H1 (cell line): ENCODE data around the gene CAPN9. TPM values are rescaled to one million over a fixed set of nuclear protein-coding genes. Genes with fewer than 3 reads are reported as not detected.

Experiments used
- CTCF ChIA-PET: fragments of 300-600 bp; sonication (Branson Sonifier 250); formaldehyde crosslinking; loops from one replicate; lab custom pipeline; 2021; ENCODE audit not compliant: partially characterized antibody; lab: Charles Lee
- POLR2A ChIA-PET: fragments of 300-600 bp; sonication (Branson Sonifier 250); formaldehyde crosslinking; loops from one replicate; lab custom pipeline; 2021; ENCODE audit warnings: inconsistent platforms; ENCODE audit not compliant: partially characterized antibody; lab: Charles Lee
- DNase-seq, 2 experiments: peaks; one replicate each; pipeline versions ENCODE4 v3.0.0 to v3.0.0-alpha.2; 2010 to 2022; ENCODE audit warnings: low spot score in 2 of 2, low read depth in 1 of 2, mixed read lengths in 1 of 2
- FAIRE-seq: peaks from 2 replicates; lab custom pipeline; 2011; peaks lifted over from hg19 to GRCh38; lab: Jason Lieb, UNC
- H2AFZ ChIP-seq: 2 replicates; pipeline ENCODE4 v1.8.1; 2012; ENCODE audit warnings: low read length, inconsistent platforms
- H2AK5ac ChIP-seq: 2 replicates; pipeline ENCODE4 v1.6.1; 2013; ENCODE audit warnings: low read depth, low read length
- H2BK120ac ChIP-seq: replicated peaks from 2 replicates; pipeline ENCODE3; 2013; ENCODE audit warnings: low read depth, low read length, inconsistent platforms
- H2BK12ac ChIP-seq: 2 replicates; pipeline ENCODE4 v1.6.1; 2013; ENCODE audit warnings: low read depth, low read length
- H2BK15ac ChIP-seq: 2 replicates; pipeline ENCODE4 v1.6.1; 2013; ENCODE audit warnings: low read length
- H2BK20ac ChIP-seq: 2 replicates; pipeline ENCODE4 v1.6.1; 2013; ENCODE audit warnings: low read length
- H2BK5ac ChIP-seq: 2 replicates; pipeline ENCODE4 v1.6.1; 2013; ENCODE audit warnings: low read depth, low read length
- H3K14ac ChIP-seq: 2 replicates; pipeline ENCODE4 v1.6.1; 2013; ENCODE audit warnings: inconsistent platforms; ENCODE audit not compliant: insufficient read length
- H3K18ac ChIP-seq: 2 replicates; pipeline ENCODE4 v1.6.1; 2013; ENCODE audit warnings: low read length; ENCODE audit errors: extremely low read depth
- H3K23ac ChIP-seq: 2 replicates; pipeline ENCODE4 v1.6.1; 2013; ENCODE audit warnings: inconsistent platforms; ENCODE audit not compliant: insufficient read length
- H3K23me2 ChIP-seq: 2 replicates; pipeline ENCODE4 v1.6.1; 2013; ENCODE audit warnings: low read depth, low read length
- H3K27ac ChIP-seq: 2 replicates; pipeline ENCODE4 v1.6.1; 2011; ENCODE audit warnings: low read depth, low read length, inconsistent platforms
- H3K27me3 ChIP-seq, 4 experiments: replicated peaks in 1 of 4; 1 replicate in 1 of 4; 2 replicates in 3 of 4; pipeline versions ENCODE4 v1.6.1 to v1.8.1; 2011 to 2013; ENCODE audit warnings: low read length in 3 of 4, mild to moderate bottlenecking in 3 of 4, inconsistent platforms in 2 of 4, mixed read lengths in 2 of 4, moderate library complexity in 1 of 4; ENCODE audit not compliant: control insufficient read depth in 3 of 4, insufficient read depth in 3 of 4; ENCODE audit errors: extremely low read depth in 1 of 4
- H3K36me3 ChIP-seq, 4 experiments: 2 replicates each; pipeline versions ENCODE4 v1.6.1 to v1.8.1; 2011 to 2013; ENCODE audit warnings: mild to moderate bottlenecking in 4 of 4, low read length in 3 of 4, moderate library complexity in 2 of 4, control low read depth in 1 of 4, inconsistent platforms in 1 of 4; ENCODE audit not compliant: insufficient read depth in 4 of 4, control insufficient read depth in 2 of 4
- H3K4ac ChIP-seq: replicated peaks from 2 replicates; pipeline ENCODE3; 2013; ENCODE audit warnings: low read length, low read depth, mixed read lengths, inconsistent platforms; ENCODE audit not compliant: insufficient read length
- H3K4me1 ChIP-seq, 4 experiments: replicated peaks in 1 of 4; 1 replicate in 1 of 4; 2 replicates in 3 of 4; pipeline versions ENCODE4 v1.6.1 to v1.8.1; 2011 to 2013; ENCODE audit warnings: low read length in 3 of 4, inconsistent platforms in 2 of 4, mixed read lengths in 1 of 4; ENCODE audit not compliant: insufficient read depth in 4 of 4, control insufficient read depth in 3 of 4
- H3K4me2 ChIP-seq, 2 experiments: 2 replicates each; pipeline versions ENCODE4 v1.6.1 to v1.8.1; 2011 to 2013; ENCODE audit warnings: low read depth in 2 of 2, low read length in 2 of 2, control low read depth in 1 of 2, inconsistent platforms in 1 of 2, mild to moderate bottlenecking in 1 of 2; ENCODE audit not compliant: insufficient read depth in 1 of 2
- H3K4me3 ChIP-seq, 4 experiments: fragments of 200-600, 300-600 bp in 1 of 4; sonication (generic), shearing (Covaris generic), sonication (Bioruptor Twin) in 1 of 4; 2 replicates each; pipeline versions ENCODE4 v1.5.1 to v1.8.1; 2011 to 2016; ENCODE audit warnings: low read length in 4 of 4, low read depth in 3 of 4, control low read depth in 2 of 4, inconsistent platforms in 2 of 4, mild to moderate bottlenecking in 2 of 4, mixed read lengths in 1 of 4, moderate library complexity in 1 of 4; ENCODE audit not compliant: insufficient read depth in 2 of 4; ENCODE audit errors: extremely low read depth in 1 of 4
- H3K56ac ChIP-seq: replicated peaks from 2 replicates; pipeline ENCODE3; 2013; ENCODE audit warnings: low read depth, mild to moderate bottlenecking, mixed read lengths, low read length, inconsistent platforms; ENCODE audit not compliant: insufficient read length
- H3K79me1 ChIP-seq: 2 replicates; pipeline ENCODE4 v1.6.1; 2013; ENCODE audit warnings: low read depth, low read length, control low read depth
- H3K79me2 ChIP-seq, 2 experiments: 2 replicates each; pipeline versions ENCODE4 v1.6.1 to v1.8.1; 2012 to 2013; ENCODE audit warnings: low read length in 2 of 2, mild to moderate bottlenecking in 2 of 2, inconsistent platforms in 1 of 2; ENCODE audit not compliant: insufficient read depth in 2 of 2, control insufficient read depth in 1 of 2
- H3K9ac ChIP-seq, 4 experiments: replicated peaks in 1 of 4; 1 replicate in 1 of 4; 2 replicates in 3 of 4; pipeline versions ENCODE4 v1.6.1 to v1.8.1; 2011 to 2013; ENCODE audit warnings: low read depth in 3 of 4, low read length in 3 of 4, control low read depth in 2 of 4, mild to moderate bottlenecking in 2 of 4, moderate library complexity in 2 of 4, inconsistent platforms in 1 of 4; ENCODE audit errors: extremely low read depth in 1 of 4
- H3K9me3 ChIP-seq, 2 experiments: 2 replicates each; pipeline versions ENCODE4 v1.6.1 to v1.8.1; 2012 to 2013; ENCODE audit warnings: mild to moderate bottlenecking in 2 of 2, moderate library complexity in 2 of 2, control low read depth in 1 of 2, inconsistent platforms in 1 of 2, low read depth in 1 of 2, low read length in 1 of 2, mixed read lengths in 1 of 2; ENCODE audit not compliant: insufficient read depth in 2 of 2
- H4K20me1 ChIP-seq, 2 experiments: replicated peaks in 1 of 2; 2 replicates each; pipeline versions ENCODE3 to v1.8.1; 2011 to 2013; ENCODE audit warnings: inconsistent platforms in 2 of 2, low read length in 2 of 2, mild to moderate bottlenecking in 1 of 2; ENCODE audit not compliant: insufficient read depth in 2 of 2, control insufficient read depth in 1 of 2
- H4K5ac ChIP-seq: 2 replicates; pipeline ENCODE4 v1.6.1; 2013; ENCODE audit warnings: low read length, low read depth, mixed read lengths, inconsistent platforms; ENCODE audit not compliant: insufficient read length
- H4K8ac ChIP-seq: 2 replicates; pipeline ENCODE4 v1.8.0; 2013; ENCODE audit warnings: mild to moderate bottlenecking, moderate library complexity, low read length, inconsistent platforms; ENCODE audit not compliant: insufficient read depth; ENCODE audit errors: extremely low read depth
- H4K91ac ChIP-seq: replicated peaks from 2 replicates; pipeline ENCODE3; 2013; ENCODE audit warnings: low read length, mixed read lengths, inconsistent platforms; ENCODE audit not compliant: insufficient read length
- ATF3 ChIP-seq: IDR thresholded peaks from 2 replicates; pipeline ENCODE4 v1.6.1; 2011; ENCODE audit warnings: low read depth, mild to moderate bottlenecking, low read length; ENCODE audit not compliant: insufficient read depth
- BACH1 ChIP-seq: IDR thresholded peaks from 2 replicates; pipeline ENCODE4 v1.6.1; 2012; ENCODE audit warnings: low read length, improper control_type of control experiment
- E2F6 ChIP-seq: IDR thresholded peaks from 2 replicates; pipeline ENCODE4 v1.6.1; 2012; ENCODE audit warnings: inconsistent platforms
- EP300 ChIP-seq, 2 experiments: IDR thresholded peaks; 1 replicate in 1 of 2; 2 replicates in 1 of 2; pipeline ENCODE4 v1.6.1; 2011 to 2012; ENCODE audit warnings: low read depth in 2 of 2, low read length in 2 of 2, mild to moderate bottlenecking in 2 of 2, borderline replicate concordance in 1 of 2, inconsistent platforms in 1 of 2, moderate library complexity in 1 of 2
- GTF2F1 ChIP-seq: IDR thresholded peaks from 2 replicates; pipeline ENCODE4 v1.6.1; 2012; ENCODE audit warnings: low read depth, low read length, improper control_type of control experiment, borderline replicate concordance
- JUN ChIP-seq: IDR thresholded peaks from 2 replicates; pipeline ENCODE4 v1.6.1; 2011; ENCODE audit warnings: low read depth, mild to moderate bottlenecking, improper control_type of control experiment, low read length
- JUND ChIP-seq: IDR thresholded peaks from 2 replicates; pipeline ENCODE4 v1.6.1; 2011; ENCODE audit warnings: mild to moderate bottlenecking, improper control_type of control experiment, low read length
- KDM4A ChIP-seq: IDR thresholded peaks from one replicate; pipeline ENCODE4 v1.7.1; 2012; ENCODE audit warnings: low read depth, mild to moderate bottlenecking, moderate library complexity, low read length, inconsistent platforms; ENCODE audit not compliant: severe bottlenecking
- NANOG ChIP-seq: IDR thresholded peaks from 2 replicates; pipeline ENCODE4 v1.6.1; 2011; ENCODE audit warnings: low read length, low read depth, mild to moderate bottlenecking, inconsistent platforms; ENCODE audit not compliant: insufficient read depth, poor library complexity, severe bottlenecking
- RNF2 ChIP-seq: fragments of 200-900, 300-1000 bp; sonication (generic); IDR thresholded peaks from 2 replicates; pipeline ENCODE4 v1.7.1; 2016; ENCODE audit warnings: borderline replicate concordance, low read depth, mild to moderate bottlenecking, antibody characterized with exemption, low read length; ENCODE audit not compliant: poor library complexity, severe bottlenecking; ENCODE audit errors: missing control alignments
- SIX5 ChIP-seq: IDR thresholded peaks from 2 replicates; pipeline ENCODE4 v1.6.1; 2011; ENCODE audit warnings: mild to moderate bottlenecking, low read depth, low read length
- SP1 ChIP-seq: IDR thresholded peaks from 2 replicates; pipeline ENCODE4 v1.6.1; 2011; ENCODE audit warnings: low read depth, low read length
- WGBS, 2 experiments: shearing (Covaris generic) in 1 of 2; methylation state at CpG; one replicate each; pipeline versions ENCODE4 v1.1.6 to v1.1.7; 2013 to 2015; ENCODE audit warnings: low lambda C conversion rate in 2 of 2, mixed read lengths in 2 of 2, inconsistent platforms in 1 of 2, low coverage in 1 of 2, missing lambda C conversion rate in 1 of 2; ENCODE audit not compliant: insufficient replicate concordance in 2 of 2, insufficient coverage in 1 of 2, insufficient read length in 1 of 2; ENCODE audit errors: extremely low coverage in 1 of 2, missing lambda C conversion rate in 1 of 2; 5-methylcytosine and 5-hydroxymethylcytosine counted together
- polyA plus RNA-seq, 7 experiments: library from polyadenylated mRNA; depleted of rRNA in 3 of 7; stranded (reverse) in 5 of 7; unstranded in 2 of 7; fragments of >200 nt in 5 of 7; fragments of 200-250 nt in 2 of 7; gene quantifications; 1 replicate in 5 of 7; 2 replicates in 1 of 7; 4 replicates in 1 of 7; pipeline versions ENCODE4 v1.2.1 to v1.2.3, GENCODE V29; 2011 to 2013; ENCODE audit warnings: missing spikeins in 2 of 7, mixed read lengths in 2 of 7
- total RNA-seq: library from RNA; stranded (reverse); fragmentation: NEBNext Ultra II Directional; extraction: Animal tissue kit (Norgen Biotek cat#: 25700); gene quantifications from 2 replicates; pipeline ENCODE4 v1.2.1, GENCODE V29; 2021

Gene CAPN9
- total and polyA plus RNA-seq, 2 of the 8 experiments (the other 6 are each of a cell fraction or from before 2014, with no cell fraction given) = 0.22 to 0.76 TPM

- H2BK12ac ChIP-seq = no peak overlapping the region
- no peak overlapping the region for H2BK120ac ChIP-seq
- no peak overlapping the region for H2BK15ac ChIP-seq
- H4K5ac ChIP-seq = no peak overlapping the region
- FAIRE-seq (no peak), DNase-seq (no peak)
- no peak overlapping the region for H2AFZ ChIP-seq
- H3K4me2 ChIP-seq = no peak overlapping the region
- WGBS, 2 experiments = 84% methylated on average over 1 of the region's 1 CpG; no CpG with 5 or more reads in 1 of the 2 experiments
- H2AK5ac ChIP-seq = no peak overlapping the region
- H3K79me1 ChIP-seq = no peaks in the 10 kb centered on the region
- no peak overlapping the region for H3K9ac ChIP-seq
- H3K9me3 ChIP-seq = no peaks in the 10 kb centered on the region
- no peak overlapping the region for H3K14ac ChIP-seq
- no peaks in the 10 kb centered on the region; a peak in 2 of 7 replicates for H3K27me3 ChIP-seq
- H3K79me2 ChIP-seq = no peaks in the 10 kb centered on the region
- no peak overlapping the region for H3K18ac ChIP-seq
- H4K91ac ChIP-seq = no peak overlapping the region
- H3K4me1 ChIP-seq = no peaks in the 10 kb centered on the region
- H4K20me1 ChIP-seq = peaks cover 0 to 1% of the 10 kb centered on the region in 2 experiments
- H3K27ac ChIP-seq = no peak overlapping the region
- H3K23me2 ChIP-seq = no peaks in the 10 kb centered on the region
- H3K23ac ChIP-seq = no peak overlapping the region
- ChIA-PET POLR2A (no interaction called here), CTCF (no interaction called here)
- TF ChIP-seq JUND (no peak), KDM4A (no peak), SIX5 (no peak), RNF2 (no peak), EP300 (IDR thresholded peaks at IDR 0.05; ENCODE audit: borderline replicate concordance in 1 of 2, low read depth in 2 of 2, low read length in 2 of 2) (no peak), GTF2F1 (no peak), E2F6 (no peak), ATF3 (no peak), JUN (no peak), SP1 (no peak), BACH1 (no peak), NANOG (no peak)
- no peak overlapping the region for H3K4me3 ChIP-seq
- no peak overlapping the region for H3K4ac ChIP-seq
- H2BK20ac ChIP-seq = no peak overlapping the region
- H3K36me3 ChIP-seq = no peaks in the 10 kb centered on the region
- H2BK5ac ChIP-seq = no peak overlapping the region
- H4K8ac ChIP-seq = no peak overlapping the region
- H3K56ac ChIP-seq = no peak overlapping the region
Measured at GRCh38 chr1:230818367-230818766, 71.2 kb downstream of the CAPN9 start.
